Neural cell (in vitro differentiated cells): ENCODE data around the gene FGF12. TPM values are rescaled to one million over a fixed set of nuclear protein-coding genes. Genes with fewer than 3 reads are reported as not detected.

ENCODE experiments used
- H2AFZ ChIP-seq: fragments of 200-600, 300-800 bp; sonication (generic), shearing (Covaris generic); 2 replicates; pipeline ENCODE4 v1.6.0; 2014; ENCODE audit warnings: low read depth, mild to moderate bottlenecking, antibody characterized with exemption, low read length, moderate library complexity
- H3F3A ChIP-seq: fragments of 200-600 bp; shearing (Covaris generic); 2 replicates; pipeline ENCODE4 v1.6.1; 2016; ENCODE audit warnings: mild to moderate bottlenecking, moderate library complexity, mixed read lengths, antibody characterized with exemption, low read length; ENCODE audit not compliant: insufficient read depth, poor library complexity, severe bottlenecking
- H3K27ac ChIP-seq: fragments of 200-600, 300-800 bp; sonication (generic), shearing (Covaris generic); 2 replicates; pipeline ENCODE4 v1.5.1; 2014; ENCODE audit warnings: mild to moderate bottlenecking, low read length, moderate library complexity
- H3K27me3 ChIP-seq: fragments of 300-800, 200-600 bp; sonication (generic), shearing (Covaris generic); 2 replicates; pipeline ENCODE4 v1.6.0; 2014; ENCODE audit warnings: mild to moderate bottlenecking, low read depth, low read length, moderate library complexity; ENCODE audit not compliant: insufficient read depth
- H3K36me3 ChIP-seq: fragments of 300-800, 200-600 bp; sonication (generic), shearing (Covaris generic); 2 replicates; pipeline ENCODE4 v1.5.1; 2014; ENCODE audit warnings: mild to moderate bottlenecking, antibody characterized with exemption, low read length, moderate library complexity; ENCODE audit not compliant: insufficient read depth
- H3K4me2 ChIP-seq: fragments of 300-800, 200-600 bp; sonication (generic), shearing (Covaris generic); 2 replicates; pipeline ENCODE4 v1.6.0; 2014; ENCODE audit warnings: mild to moderate bottlenecking, low read length
- H3K4me3 ChIP-seq: fragments of 300-800, 200-600 bp; sonication (generic), shearing (Covaris generic); 2 replicates; pipeline ENCODE4 v1.5.1; 2014; ENCODE audit warnings: mild to moderate bottlenecking, low read length, moderate library complexity
- H3K79me2 ChIP-seq: fragments of 200-600 bp; shearing (Covaris generic); replicated peaks from 2 replicates; pipeline ENCODE4 v1.6.0; 2014; ENCODE audit warnings: mild to moderate bottlenecking, low read length, moderate library complexity; ENCODE audit not compliant: insufficient read depth
- H3K9ac ChIP-seq: fragments of 300-800, 200-600 bp; sonication (generic), shearing (Covaris generic); 2 replicates; pipeline ENCODE4 v1.6.1; 2016; ENCODE audit warnings: mild to moderate bottlenecking, low read length, mixed read lengths
- H3K9me2 ChIP-seq: fragments of 200-600 bp; shearing (Covaris generic); 2 replicates; pipeline ENCODE4 v1.6.1; 2016; ENCODE audit warnings: mild to moderate bottlenecking, low read length, mixed read lengths; ENCODE audit not compliant: insufficient read depth
- H3K9me3 ChIP-seq: fragments of 200-600, 300-800 bp; sonication (generic), shearing (Covaris generic); 2 replicates; pipeline ENCODE4 v1.6.1; 2016; ENCODE audit warnings: mild to moderate bottlenecking, mixed run types, low read length, moderate library complexity, mixed read lengths
- H4K20me1 ChIP-seq: fragments of 200-600 bp; shearing (Covaris generic); 2 replicates; pipeline ENCODE4 v1.6.1; 2016; ENCODE audit warnings: mild to moderate bottlenecking, mixed run types; ENCODE audit not compliant: insufficient read depth
- EP300 ChIP-seq: fragments of 450-650 bp; conservative IDR thresholded peaks from 2 replicates; pipeline ENCODE4 v1.6.1; 2014; ENCODE audit warnings: antibody characterized with exemption, mild to moderate bottlenecking, moderate library complexity; ENCODE audit not compliant: poor library complexity, severe bottlenecking
- EZH2 ChIP-seq: fragments of 200-600, 300-800 bp; shearing (Covaris generic), sonication (generic); IDR thresholded peaks from 2 replicates; pipeline ENCODE4 v1.6.1; 2014; ENCODE audit warnings: antibody characterized with exemption, low read length, borderline replicate concordance, mild to moderate bottlenecking; ENCODE audit not compliant: insufficient read depth, poor library complexity, severe bottlenecking
- MXI1 ChIP-seq: fragments of 450-650 bp; conservative IDR thresholded peaks from 2 replicates; pipeline ENCODE4 v1.6.1; 2014; ENCODE audit warnings: antibody characterized with exemption, mild to moderate bottlenecking; ENCODE audit not compliant: poor library complexity, severe bottlenecking
- POLR2AphosphoS5 ChIP-seq: IDR thresholded peaks from 2 replicates; pipeline ENCODE4 v1.6.1; 2012
- RAD21 ChIP-seq: fragments of 450-650 bp; conservative IDR thresholded peaks from 2 replicates; pipeline ENCODE4 v1.6.1; 2014; ENCODE audit warnings: antibody characterized with exemption, mild to moderate bottlenecking, moderate library complexity
- SMC3 ChIP-seq: fragments of 450-650 bp; conservative IDR thresholded peaks from 2 replicates; pipeline ENCODE4 v1.6.1; 2014; ENCODE audit warnings: antibody characterized with exemption, mild to moderate bottlenecking, moderate library complexity; ENCODE audit not compliant: poor library complexity
- TAF1 ChIP-seq: IDR thresholded peaks from 2 replicates; pipeline ENCODE4 v1.6.1; 2012; ENCODE audit warnings: low read depth
- polyA plus RNA-seq: library from polyadenylated mRNA; depleted of rRNA; stranded (reverse); fragments of >200 nt; gene quantifications from 2 replicates; pipeline ENCODE4 v1.2.3, GENCODE V29; 2014
- TF ChIP-seq, protein P1 (sequence below): fragments of 450-650 bp; IDR thresholded peaks from 2 replicates; pipeline ENCODE4 v1.5.1; 2014; ENCODE audit warnings: antibody characterized with exemption, mild to moderate bottlenecking, moderate library complexity; ENCODE audit not compliant: poor library complexity, severe bottlenecking
- TF ChIP-seq, protein P2 (sequence below): IDR thresholded peaks from 2 replicates; pipeline ENCODE4 v1.6.1; 2012; ENCODE audit warnings: borderline replicate concordance

The FGF12 gene
- polyA plus RNA-seq, 1 donor from 2014 or later: 4.8 TPM

- no peaks in the 10 kb centered on the region for H3K36me3 ChIP-seq
- no peak overlapping the region for H3K4me3 ChIP-seq
- no peaks in the 10 kb centered on the region for H3K9me3 ChIP-seq
- H3K4me2 ChIP-seq: no peak overlapping the region
- no peak overlapping the region for H2AFZ ChIP-seq
- no peaks in the 10 kb centered on the region for H3K27me3 ChIP-seq
- H3K9me2 ChIP-seq: no peaks in the 10 kb centered on the region
- TF ChIP-seq POLR2AphosphoS5: no peak
- TF ChIP-seq RAD21: no peak
- no peak for TF ChIP-seq MXI1
- TF ChIP-seq TAF1: no peak
- TF ChIP-seq EP300: no peak
- TF ChIP-seq, protein P1, sequence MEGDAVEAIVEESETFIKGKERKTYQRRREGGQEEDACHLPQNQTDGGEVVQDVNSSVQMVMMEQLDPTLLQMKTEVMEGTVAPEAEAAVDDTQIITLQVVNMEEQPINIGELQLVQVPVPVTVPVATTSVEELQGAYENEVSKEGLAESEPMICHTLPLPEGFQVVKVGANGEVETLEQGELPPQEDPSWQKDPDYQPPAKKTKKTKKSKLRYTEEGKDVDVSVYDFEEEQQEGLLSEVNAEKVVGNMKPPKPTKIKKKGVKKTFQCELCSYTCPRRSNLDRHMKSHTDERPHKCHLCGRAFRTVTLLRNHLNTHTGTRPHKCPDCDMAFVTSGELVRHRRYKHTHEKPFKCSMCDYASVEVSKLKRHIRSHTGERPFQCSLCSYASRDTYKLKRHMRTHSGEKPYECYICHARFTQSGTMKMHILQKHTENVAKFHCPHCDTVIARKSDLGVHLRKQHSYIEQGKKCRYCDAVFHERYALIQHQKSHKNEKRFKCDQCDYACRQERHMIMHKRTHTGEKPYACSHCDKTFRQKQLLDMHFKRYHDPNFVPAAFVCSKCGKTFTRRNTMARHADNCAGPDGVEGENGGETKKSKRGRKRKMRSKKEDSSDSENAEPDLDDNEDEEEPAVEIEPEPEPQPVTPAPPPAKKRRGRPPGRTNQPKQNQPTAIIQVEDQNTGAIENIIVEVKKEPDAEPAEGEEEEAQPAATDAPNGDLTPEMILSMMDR: no peak
- TF ChIP-seq, protein P2, sequence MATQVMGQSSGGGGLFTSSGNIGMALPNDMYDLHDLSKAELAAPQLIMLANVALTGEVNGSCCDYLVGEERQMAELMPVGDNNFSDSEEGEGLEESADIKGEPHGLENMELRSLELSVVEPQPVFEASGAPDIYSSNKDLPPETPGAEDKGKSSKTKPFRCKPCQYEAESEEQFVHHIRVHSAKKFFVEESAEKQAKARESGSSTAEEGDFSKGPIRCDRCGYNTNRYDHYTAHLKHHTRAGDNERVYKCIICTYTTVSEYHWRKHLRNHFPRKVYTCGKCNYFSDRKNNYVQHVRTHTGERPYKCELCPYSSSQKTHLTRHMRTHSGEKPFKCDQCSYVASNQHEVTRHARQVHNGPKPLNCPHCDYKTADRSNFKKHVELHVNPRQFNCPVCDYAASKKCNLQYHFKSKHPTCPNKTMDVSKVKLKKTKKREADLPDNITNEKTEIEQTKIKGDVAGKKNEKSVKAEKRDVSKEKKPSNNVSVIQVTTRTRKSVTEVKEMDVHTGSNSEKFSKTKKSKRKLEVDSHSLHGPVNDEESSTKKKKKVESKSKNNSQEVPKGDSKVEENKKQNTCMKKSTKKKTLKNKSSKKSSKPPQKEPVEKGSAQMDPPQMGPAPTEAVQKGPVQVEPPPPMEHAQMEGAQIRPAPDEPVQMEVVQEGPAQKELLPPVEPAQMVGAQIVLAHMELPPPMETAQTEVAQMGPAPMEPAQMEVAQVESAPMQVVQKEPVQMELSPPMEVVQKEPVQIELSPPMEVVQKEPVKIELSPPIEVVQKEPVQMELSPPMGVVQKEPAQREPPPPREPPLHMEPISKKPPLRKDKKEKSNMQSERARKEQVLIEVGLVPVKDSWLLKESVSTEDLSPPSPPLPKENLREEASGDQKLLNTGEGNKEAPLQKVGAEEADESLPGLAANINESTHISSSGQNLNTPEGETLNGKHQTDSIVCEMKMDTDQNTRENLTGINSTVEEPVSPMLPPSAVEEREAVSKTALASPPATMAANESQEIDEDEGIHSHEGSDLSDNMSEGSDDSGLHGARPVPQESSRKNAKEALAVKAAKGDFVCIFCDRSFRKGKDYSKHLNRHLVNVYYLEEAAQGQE: no peak
- no peak for TF ChIP-seq EZH2
- TF ChIP-seq SMC3: no peak
- H3F3A ChIP-seq: no peaks in the 10 kb centered on the region
- H3K9ac ChIP-seq: no peak overlapping the region
- no peaks in the 10 kb centered on the region for H3K79me2 ChIP-seq
- H4K20me1 ChIP-seq: no peaks in the 10 kb centered on the region
- H3K27ac ChIP-seq: no peak overlapping the region
Observed at GRCh38 chr3:192336286-192336685, 391.1 kb downstream of the FGF12 start.

GRCh38 chr3:192332386-192333291 lies 394.7 kb downstream of the FGF12 start:
- H3K9me3 ChIP-seq: no peaks in the 10 kb centered on the region
- no peaks in the 10 kb centered on the region for H4K20me1 ChIP-seq
- TF ChIP-seq POLR2AphosphoS5: no peak
- TF ChIP-seq MXI1: no peak
- TF ChIP-seq, protein P1: no peak
- TF ChIP-seq, protein P2: no peak
- TF ChIP-seq EZH2: no peak
- no peak for TF ChIP-seq TAF1
- no peak for TF ChIP-seq RAD21
- TF ChIP-seq SMC3: no peak
- no peak for TF ChIP-seq EP300
- no peaks in the 10 kb centered on the region for H3K36me3 ChIP-seq
- H3K4me2 ChIP-seq: no peak overlapping the region
- no peaks in the 10 kb centered on the region for H3K27me3 ChIP-seq
- H3K9ac ChIP-seq: no peak overlapping the region
- H3K9me2 ChIP-seq: no peaks in the 10 kb centered on the region
- no peak overlapping the region for H3K4me3 ChIP-seq
- no peak overlapping the region for H3K27ac ChIP-seq
- H2AFZ ChIP-seq: no peak overlapping the region
- H3F3A ChIP-seq: no peaks in the 10 kb centered on the region
- no peaks in the 10 kb centered on the region for H3K79me2 ChIP-seq
